ENCODE measurements around the gene RMDN2.

DNA sequence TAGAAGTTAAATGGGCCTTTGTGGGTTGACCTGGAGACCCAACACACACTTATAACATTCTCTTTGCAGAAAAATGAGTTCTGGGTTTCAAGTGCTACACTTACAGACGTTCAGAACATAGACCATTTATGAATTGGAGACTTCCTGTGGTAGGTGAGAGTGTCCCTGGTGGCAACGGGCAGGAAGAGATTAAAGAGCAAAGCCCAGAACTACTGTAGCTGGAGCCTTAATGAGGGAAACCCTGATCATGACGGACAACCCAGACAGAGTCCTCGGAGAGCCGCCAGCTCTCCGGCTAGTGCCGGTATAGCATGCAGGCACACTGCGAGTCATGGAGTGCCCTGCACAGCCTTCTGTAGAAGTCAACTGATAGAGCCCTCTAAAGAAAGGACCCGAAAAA, 44.5 kb upstream of the RMDN2 start:
- TF ChIP-seq, protein P1, sequence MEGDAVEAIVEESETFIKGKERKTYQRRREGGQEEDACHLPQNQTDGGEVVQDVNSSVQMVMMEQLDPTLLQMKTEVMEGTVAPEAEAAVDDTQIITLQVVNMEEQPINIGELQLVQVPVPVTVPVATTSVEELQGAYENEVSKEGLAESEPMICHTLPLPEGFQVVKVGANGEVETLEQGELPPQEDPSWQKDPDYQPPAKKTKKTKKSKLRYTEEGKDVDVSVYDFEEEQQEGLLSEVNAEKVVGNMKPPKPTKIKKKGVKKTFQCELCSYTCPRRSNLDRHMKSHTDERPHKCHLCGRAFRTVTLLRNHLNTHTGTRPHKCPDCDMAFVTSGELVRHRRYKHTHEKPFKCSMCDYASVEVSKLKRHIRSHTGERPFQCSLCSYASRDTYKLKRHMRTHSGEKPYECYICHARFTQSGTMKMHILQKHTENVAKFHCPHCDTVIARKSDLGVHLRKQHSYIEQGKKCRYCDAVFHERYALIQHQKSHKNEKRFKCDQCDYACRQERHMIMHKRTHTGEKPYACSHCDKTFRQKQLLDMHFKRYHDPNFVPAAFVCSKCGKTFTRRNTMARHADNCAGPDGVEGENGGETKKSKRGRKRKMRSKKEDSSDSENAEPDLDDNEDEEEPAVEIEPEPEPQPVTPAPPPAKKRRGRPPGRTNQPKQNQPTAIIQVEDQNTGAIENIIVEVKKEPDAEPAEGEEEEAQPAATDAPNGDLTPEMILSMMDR (IDR thresholded peaks at IDR 0.05; ENCODE audit: low read depth, low read length, missing input control): no peak
- TF ChIP-seq, protein P2, sequence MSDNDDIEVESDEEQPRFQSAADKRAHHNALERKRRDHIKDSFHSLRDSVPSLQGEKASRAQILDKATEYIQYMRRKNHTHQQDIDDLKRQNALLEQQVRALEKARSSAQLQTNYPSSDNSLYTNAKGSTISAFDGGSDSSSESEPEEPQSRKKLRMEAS (IDR thresholded peaks at IDR 0.05): no peak
- TF ChIP-seq RXRA (IDR thresholded peaks at IDR 0.05) (no peak), FOXA1 (IDR thresholded peaks at IDR 0.05) (no peak), SP1 (IDR thresholded peaks at IDR 0.05) (no peak)

Data from liver (tissue), 3 donors.